H1 (cell line): Measurements from ENCODE around the gene EGR1. TPM values are rescaled to one million over a fixed set of nuclear protein-coding genes. Genes with fewer than 3 reads are reported as not detected.

ENCODE experiments used
- E2F6 ChIP-seq: IDR thresholded peaks from 2 replicates; pipeline ENCODE4 v1.6.1; 2012; ENCODE audit warnings: inconsistent platforms
- polyA plus RNA-seq, 7 experiments: library from polyadenylated mRNA; depleted of rRNA in 3 of 7; stranded (reverse) in 5 of 7; unstranded in 2 of 7; fragments of >200 nt in 5 of 7; fragments of 200-250 nt in 2 of 7; gene quantifications; 1 replicate in 5 of 7; 2 replicates in 1 of 7; 4 replicates in 1 of 7; pipeline versions ENCODE4 v1.2.1 to v1.2.3, GENCODE V29; 2011 to 2013; ENCODE audit warnings: missing spikeins in 2 of 7, mixed read lengths in 2 of 7
- total RNA-seq: library from RNA; stranded (reverse); fragmentation: NEBNext Ultra II Directional; extraction: Animal tissue kit (Norgen Biotek cat#: 25700); gene quantifications from 2 replicates; pipeline ENCODE4 v1.2.1, GENCODE V29; 2021

The EGR1 gene
- total and polyA plus RNA-seq, 2 of the 8 experiments (the other 6 are each of a cell fraction or from before 2014, with no cell fraction given): 16.2 to 35.5 TPM

DNA sequence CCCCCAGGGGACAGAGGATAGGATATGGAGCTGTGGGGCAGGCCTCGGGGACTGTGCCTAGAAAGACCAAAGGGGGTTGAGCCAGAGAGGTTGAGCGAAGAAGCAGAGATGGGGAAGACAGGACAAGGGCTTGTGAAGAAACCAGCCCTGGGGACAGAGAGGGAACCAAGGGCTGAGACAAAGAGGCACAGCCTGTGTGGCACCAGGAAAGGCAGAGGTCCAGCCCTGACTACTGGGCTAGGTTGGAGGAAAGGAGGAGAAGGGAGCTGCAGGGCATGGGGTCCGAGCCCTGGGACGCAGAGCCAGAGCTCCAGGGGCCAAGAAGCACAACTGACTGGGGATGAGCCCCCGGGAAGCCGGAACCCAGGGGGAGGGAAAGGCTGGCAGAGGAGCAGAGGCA lies 17.2 kb upstream of the EGR1 start (continued):
- TF ChIP-seq E2F6: no peak
